ENCODE data around the gene KLF7. TPM values are rescaled to one million over a fixed set of nuclear protein-coding genes. Genes with fewer than 3 reads are reported as not detected.

The KLF7 gene
- total and polyA plus RNA-seq, 2 donors (not counting 1 experiment from before 2014, with no cell fraction given): 12.9 to 21.0 TPM

GRCh38 chr2:207121784-207122183 is 44.0 kb downstream of the KLF7 start:
- Histone ChIP-seq H3K9me3 (ENCODE audit: control insufficient read depth, insufficient read depth, low read depth, low read length) (no peaks in the 10 kb centered on the region), H3K4me3 (replicated peaks in 1 of 4; ENCODE audit: control extremely low read depth in 1 of 4, insufficient read depth in 1 of 4, low read depth in 3 of 4, low read length in 4 of 4) (no peak overlapping the region), H3K36me3 (ENCODE audit: control insufficient read depth, insufficient read depth, low read length) (peaks cover 3% of the 10 kb centered on the region), H3K4me2 (ENCODE audit: extremely low read depth, insufficient read depth, low read length) (no peak overlapping the region), H3K9ac (ENCODE audit: insufficient read depth, low read length) (no peak overlapping the region), H2AFZ (ENCODE audit: low read length) (no peak overlapping the region), H3K79me2 (ENCODE audit: control insufficient read depth, insufficient read depth, low read length) (peaks cover 87% of the 10 kb centered on the region), H4K20me1 (ENCODE audit: control insufficient read depth, extremely low read depth, insufficient read depth, low read length) (peaks cover 2% of the 10 kb centered on the region), H3K27me3 (ENCODE audit: control insufficient read depth, insufficient read depth, low read length) (no peaks in the 10 kb centered on the region), H3K4me1 (ENCODE audit: control insufficient read depth, extremely low read depth, insufficient read depth, low read length) (peaks cover 20% of the 10 kb centered on the region), H3K27ac (ENCODE audit: insufficient read depth, low read length) (no peak overlapping the region)
- peak; percentile 88 to 90 for DNase-seq (ENCODE audit: low read depth in 2 of 2)
- TF ChIP-seq CTCF (conservative IDR thresholded peaks at IDR 0.05 in 1 of 2, IDR thresholded peaks at IDR 0.05 in 1 of 2; ENCODE audit: low read depth in 1 of 2, low read length in 2 of 2) (no peak), EZH2 (IDR thresholded peaks at IDR 0.05; ENCODE audit: low read length, missing control alignments) (no peak)

- peaks cover 77% of the 10 kb centered on the region for H3K79me2 ChIP-seq (ENCODE audit: control insufficient read depth, insufficient read depth, low read length)
- no peak overlapping the region for H3K4me3 ChIP-seq (replicated peaks in 1 of 4; ENCODE audit: control extremely low read depth in 1 of 4, insufficient read depth in 1 of 4, low read depth in 3 of 4, low read length in 4 of 4)
- H3K36me3 ChIP-seq (ENCODE audit: control insufficient read depth, insufficient read depth, low read length): peaks cover 3% of the 10 kb centered on the region
- no peaks in the 10 kb centered on the region for H3K9me3 ChIP-seq (ENCODE audit: control insufficient read depth, insufficient read depth, low read depth, low read length)
- TF ChIP-seq CTCF (conservative IDR thresholded peaks at IDR 0.05 in 1 of 2, IDR thresholded peaks at IDR 0.05 in 1 of 2; ENCODE audit: low read depth in 1 of 2, low read length in 2 of 2) (no peak), EZH2 (IDR thresholded peaks at IDR 0.05; ENCODE audit: low read length, missing control alignments) (no peak)
- no peak overlapping the region for H3K27ac ChIP-seq (ENCODE audit: insufficient read depth, low read length)
- no peaks in the 10 kb centered on the region for H3K27me3 ChIP-seq (ENCODE audit: control insufficient read depth, insufficient read depth, low read length)
- H3K4me2 ChIP-seq (ENCODE audit: extremely low read depth, insufficient read depth, low read length): no peak overlapping the region
- peaks cover 20% of the 10 kb centered on the region for H3K4me1 ChIP-seq (ENCODE audit: control insufficient read depth, extremely low read depth, insufficient read depth, low read length)
- H2AFZ ChIP-seq (ENCODE audit: low read length): no peak overlapping the region
- DNase-seq (ENCODE audit: low read depth in 2 of 2): no peak
- H4K20me1 ChIP-seq (ENCODE audit: control insufficient read depth, extremely low read depth, insufficient read depth, low read length): no peaks in the 10 kb centered on the region
- H3K9ac ChIP-seq (ENCODE audit: insufficient read depth, low read length): no peak overlapping the region
These were observed 46.7 kb downstream of the KLF7 start for GRCh38 chr2:207119048-207119447.

GRCh38 chr2:207117668-207118067 is 48.1 kb downstream of the KLF7 start:
- H3K4me2 ChIP-seq (ENCODE audit: extremely low read depth, insufficient read depth, low read length): no peak overlapping the region
- no peaks in the 10 kb centered on the region for H3K9me3 ChIP-seq (ENCODE audit: control insufficient read depth, insufficient read depth, low read depth, low read length)
- peaks cover 71% of the 10 kb centered on the region for H3K79me2 ChIP-seq (ENCODE audit: control insufficient read depth, insufficient read depth, low read length)
- no peak for DNase-seq (ENCODE audit: low read depth in 2 of 2)
- H4K20me1 ChIP-seq (ENCODE audit: control insufficient read depth, extremely low read depth, insufficient read depth, low read length): no peaks in the 10 kb centered on the region
- no peak overlapping the region for H3K27ac ChIP-seq (ENCODE audit: insufficient read depth, low read length)
- no peak overlapping the region for H3K4me3 ChIP-seq (replicated peaks in 1 of 4; ENCODE audit: control extremely low read depth in 1 of 4, insufficient read depth in 1 of 4, low read depth in 3 of 4, low read length in 4 of 4)
- H3K9ac ChIP-seq (ENCODE audit: insufficient read depth, low read length): no peak overlapping the region
- TF ChIP-seq CTCF (conservative IDR thresholded peaks at IDR 0.05 in 1 of 2, IDR thresholded peaks at IDR 0.05 in 1 of 2; ENCODE audit: low read depth in 1 of 2, low read length in 2 of 2): no peak
- TF ChIP-seq EZH2 (IDR thresholded peaks at IDR 0.05; ENCODE audit: low read length, missing control alignments): no peak
- no peaks in the 10 kb centered on the region for H3K36me3 ChIP-seq (ENCODE audit: control insufficient read depth, insufficient read depth, low read length)
- peaks cover 13% of the 10 kb centered on the region for H3K4me1 ChIP-seq (ENCODE audit: control insufficient read depth, extremely low read depth, insufficient read depth, low read length)
- no peaks in the 10 kb centered on the region for H3K27me3 ChIP-seq (ENCODE audit: control insufficient read depth, insufficient read depth, low read length)
- H2AFZ ChIP-seq (ENCODE audit: low read length): no peak overlapping the region

All from fibroblast of lung (primary cell).